HG03039 (cell line): Measurements from ENCODE around the gene SRP54.
"Not testable (repeated sequence)": the region's sequence is repeated elsewhere in the genome, so short reads cannot be mapped to it uniquely, and the experiment has no call there.

ENCODE experiments used
- ATAC-seq: cut with Tn5 transposase; IDR thresholded peaks from one replicate; pipeline ENCODE4 v1.9.1; 2021; ENCODE audit warnings: mild to moderate bottlenecking, moderate library complexity; ENCODE audit not compliant: unreplicated experiment

Gene SRP54

DNA sequence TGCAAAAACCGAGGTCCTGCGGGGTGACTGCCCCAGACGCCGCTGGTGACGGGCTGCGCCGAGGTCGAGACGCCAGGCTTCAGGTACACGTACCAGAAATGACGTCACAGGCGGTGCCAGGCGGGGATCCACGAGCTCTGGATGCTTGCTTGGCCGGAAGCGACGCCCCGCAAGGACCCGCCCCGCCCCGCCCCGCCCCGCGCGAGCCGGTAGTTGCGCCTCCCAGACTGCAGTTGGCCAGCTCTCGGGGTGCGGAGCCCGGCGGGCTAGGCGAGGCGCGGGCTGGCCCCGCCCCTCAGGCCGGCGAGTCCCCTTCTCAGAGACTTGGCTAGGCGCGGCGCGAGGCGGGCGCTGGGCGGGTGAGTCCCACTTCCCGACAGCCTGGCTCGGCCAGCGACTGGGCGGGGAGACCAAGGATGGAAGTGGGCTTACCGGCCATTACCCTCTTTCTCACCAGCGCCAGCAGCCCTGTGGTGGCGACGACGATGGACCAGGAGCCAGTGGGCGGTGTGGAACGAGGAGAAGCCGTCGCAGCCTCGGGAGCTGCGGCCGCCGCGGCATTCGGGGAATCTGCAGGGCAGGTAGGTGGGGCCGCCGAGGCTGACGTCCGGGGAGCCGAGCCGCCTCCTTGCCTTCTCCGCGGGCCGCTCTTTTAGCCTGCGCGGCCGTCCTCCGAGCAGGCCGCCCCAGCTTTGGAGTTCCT lies 63.4 kb downstream of the SRP54 start, which contains the start of gene FAM177A1:
Gene FAM177A1 (plus strand): TSS at position 225 of the 703 bp plus-strand sequence. CDS start 192 bp downstream, at position 417.
- peak; percentile 89 for ATAC-seq

GRCh38 chr14:35046751-35047536 lies 64.2 kb downstream of the SRP54 start:
- ATAC-seq: peak; percentile 27

DNA sequence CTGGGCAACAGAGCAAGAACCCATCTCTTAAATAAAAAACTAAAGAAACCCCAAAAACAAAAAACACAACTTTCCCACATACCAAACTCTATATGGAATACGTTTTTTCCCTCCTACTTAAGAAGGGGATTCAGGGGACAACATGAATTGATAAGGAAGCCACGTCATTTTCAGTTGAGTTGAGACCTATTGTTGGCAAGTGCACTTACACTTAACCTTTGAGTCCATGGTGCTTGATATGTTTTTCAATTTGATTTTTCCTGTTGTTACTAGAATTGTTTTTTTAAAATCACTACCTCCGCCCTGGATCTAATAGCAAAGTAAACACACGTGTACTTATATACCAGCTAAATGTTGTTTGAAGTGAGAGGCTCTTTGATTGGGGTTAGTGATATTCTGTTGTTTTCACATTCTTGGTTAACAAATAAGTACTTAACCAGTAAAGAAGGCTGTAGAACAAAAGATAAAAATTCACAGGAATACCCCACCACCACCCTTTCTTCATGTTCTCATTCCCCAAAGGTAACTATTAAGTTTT lies 65.3 kb downstream of the SRP54 start:
- ATAC-seq: no peak

DNA sequence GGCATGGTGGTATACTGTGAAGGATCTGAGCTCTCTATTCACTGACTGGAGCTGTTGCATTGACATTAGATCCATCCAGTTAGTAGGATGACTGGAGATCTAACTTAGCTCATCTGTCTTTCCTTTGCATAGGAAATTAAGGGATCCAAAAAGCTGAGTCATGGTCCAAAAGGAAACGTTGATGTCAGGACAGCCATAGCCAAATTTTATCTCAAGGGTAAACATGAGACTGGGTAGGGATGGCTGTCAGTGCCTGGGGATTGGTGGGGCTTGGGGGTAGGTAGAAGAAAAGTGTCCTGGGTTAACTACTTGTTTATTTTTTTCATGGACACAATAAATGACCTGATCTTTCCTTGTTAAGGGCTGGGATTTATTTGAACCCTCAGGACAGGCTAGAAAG lies 67.9 kb downstream of the SRP54 start:
- no peak for ATAC-seq

DNA sequence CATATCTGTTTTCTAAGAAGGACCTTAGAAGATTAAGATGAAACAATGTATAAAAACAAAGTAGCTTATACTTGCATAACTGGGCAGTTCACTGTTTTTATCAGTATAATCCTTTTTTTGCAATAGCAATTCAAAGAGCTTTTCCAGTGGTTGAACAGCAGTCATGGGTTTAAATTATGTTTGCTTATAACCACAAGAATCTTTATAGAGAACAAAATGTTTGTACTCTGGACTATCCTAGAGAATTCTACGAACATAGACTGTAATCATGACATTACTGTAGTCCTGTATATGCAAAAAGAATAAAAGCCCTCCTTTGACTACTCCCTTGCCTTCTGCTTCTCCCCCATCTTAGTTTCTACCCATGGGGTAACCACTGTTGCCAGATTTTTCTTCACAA lies 69.0 kb downstream of the SRP54 start:
- ATAC-seq: no peak

GRCh38 chr14:35052637-35053036 lies 69.8 kb downstream of the SRP54 start:
- no peak for ATAC-seq

GRCh38 chr14:35061113-35061791 lies 78.5 kb downstream of the SRP54 start:
- not testable (repeated sequence) for ATAC-seq

GRCh38 chr14:35065731-35066130 lies 82.9 kb downstream of the SRP54 start:
- not testable (repeated sequence) for ATAC-seq

DNA sequence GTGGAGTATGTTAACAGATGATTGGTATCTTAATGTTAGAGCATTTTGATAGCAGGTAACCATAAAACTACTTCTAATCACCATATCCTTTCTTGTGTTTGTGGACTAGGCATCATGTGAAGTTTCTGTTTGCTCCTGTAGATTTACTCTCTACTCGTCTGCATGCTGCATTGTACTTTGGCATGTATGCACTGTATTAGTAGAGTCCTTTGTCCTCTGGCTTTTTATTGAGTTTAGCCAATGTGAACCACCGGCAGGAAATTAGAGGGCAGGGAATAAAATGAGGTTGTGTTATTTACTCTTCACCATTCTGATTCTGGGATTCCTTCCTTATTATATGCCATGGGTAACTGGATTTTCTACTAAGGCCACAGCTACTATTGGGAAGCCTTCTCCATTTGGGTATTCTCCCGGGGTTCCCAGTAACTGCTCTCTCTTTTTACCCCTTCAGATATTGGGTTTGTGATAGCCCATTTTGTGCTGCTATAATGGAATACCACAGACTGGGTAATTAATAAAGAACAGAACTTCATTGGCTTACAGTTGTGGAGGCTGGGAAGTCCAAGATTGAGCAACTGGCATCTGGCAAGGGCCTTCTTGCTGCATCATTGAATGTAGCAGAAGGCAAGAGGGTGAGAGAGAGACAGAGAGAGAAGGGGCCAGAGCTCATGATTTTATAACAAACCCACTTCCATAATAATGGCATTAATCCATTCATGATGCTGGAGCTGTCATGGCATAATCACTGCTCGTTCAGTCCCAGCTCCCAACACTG lies 85.6 kb downstream of the SRP54 start:
- ATAC-seq: no peak

- ATAC-seq: no peak
Measured at GRCh38 chr14:35072226-35072625, 89.4 kb downstream of the SRP54 start.

DNA sequence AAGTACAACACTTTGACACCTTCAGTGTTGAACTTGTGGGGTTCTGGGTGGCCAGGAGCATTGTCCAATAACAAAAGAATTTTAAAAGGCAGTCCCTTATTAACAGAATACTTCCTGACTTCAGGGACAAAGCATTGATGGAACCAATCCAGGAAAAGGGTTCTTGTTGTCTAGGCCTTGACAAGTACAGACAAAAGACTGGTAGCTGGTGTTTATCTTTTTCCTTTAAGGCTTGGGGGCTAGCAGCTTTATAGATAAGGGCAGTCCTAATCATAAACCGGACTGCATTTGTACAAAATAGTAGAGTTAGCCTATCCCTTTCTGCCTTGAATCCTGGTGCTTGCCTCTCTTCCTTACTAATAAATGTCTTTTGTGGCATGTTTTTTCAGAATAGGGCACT lies 90.7 kb downstream of the SRP54 start:
- ATAC-seq: no peak

DNA sequence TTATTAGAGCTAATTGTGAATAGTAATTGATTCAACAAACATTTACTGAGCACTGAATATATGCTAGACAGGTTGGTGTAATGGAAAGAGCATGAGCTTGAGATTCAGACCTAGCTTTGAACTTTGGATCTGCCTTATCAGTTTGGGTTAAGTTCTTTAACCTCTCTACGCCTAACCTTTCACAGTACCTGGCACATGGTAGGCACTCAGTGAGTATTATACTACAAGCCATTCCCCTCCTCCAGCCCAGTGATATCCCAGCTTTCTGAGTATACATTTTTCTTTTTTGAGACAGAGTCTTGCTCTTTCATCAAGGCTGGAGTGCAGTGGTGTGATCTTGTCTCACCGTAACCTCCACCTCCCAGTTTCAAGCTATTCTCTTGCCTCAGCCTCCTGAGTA lies 95.3 kb downstream of the SRP54 start:
- no peak for ATAC-seq
